Measurements from ENCODE around the gene P2RX3. TPM values are rescaled to one million over a fixed set of nuclear protein-coding genes. Genes with fewer than 3 reads are reported as not detected.

Gene P2RX3
- total and polyA plus RNA-seq, 10 of the 15 experiments (the other 5 are each of a cell fraction or from before 2014, with no cell fraction given): 0.05 to 0.12 TPM; not detected in 8

GRCh38 chr11:57359396-57359795 lies 21.2 kb downstream of the P2RX3 start (continued):
- TF ChIP-seq CEBPB (IDR thresholded peaks at IDR 0.05; ENCODE audit: borderline replicate concordance in 1 of 2, low read depth in 2 of 2, low read length in 2 of 2): no peak
- no peak for TF ChIP-seq NFIC (IDR thresholded peaks at IDR 0.05; ENCODE audit: low read depth, low read length)

GRCh38 chr11:57359896-57360690 lies 21.9 kb downstream of the P2RX3 start:
- SMC1A ChIA-PET (ENCODE audit: uncharacterized antibody, unreplicated experiment): interaction anchor here (1.1 kb wide), 1 partner anchor 13 kb away, joined by 3 read pairs; no protein-coding TSS in a partner anchor
- 73% methylated on average over 9 of the region's 9 CpGs for WGBS (ENCODE audit: insufficient coverage, insufficient replicate concordance, low lambda C conversion rate, missing lambda C conversion rate)
- Histone ChIP-seq H3K79me2 (ENCODE audit: control insufficient read depth, insufficient read depth, low read length) (no peaks in the 10 kb centered on the region), H2AFZ (ENCODE audit: control insufficient read depth, low read depth, low read length) (no peak overlapping the region), H3K4me2 (ENCODE audit: control insufficient read depth, insufficient read depth) (no peak overlapping the region), H3K9me3 (replicated peaks; ENCODE audit: control insufficient read depth, insufficient read depth, low read length) (no peaks in the 10 kb centered on the region), H4K20me1 (ENCODE audit: control insufficient read depth, insufficient read depth) (no peaks in the 10 kb centered on the region), H3K27ac (ENCODE audit: control insufficient read depth, insufficient read depth) (no peak overlapping the region), H3K4me1 (ENCODE audit: control insufficient read depth, insufficient read depth, low read length) (no peaks in the 10 kb centered on the region), H3K36me3 (ENCODE audit: control insufficient read depth in 2 of 2, insufficient read depth in 2 of 2, low read length in 1 of 2) (no peaks in the 10 kb centered on the region), H3K27me3 (replicated peaks in 1 of 2; ENCODE audit: control insufficient read depth in 2 of 2, insufficient read depth in 2 of 2, low read length in 1 of 2) (peaks cover 0 to 3% of the 10 kb centered on the region in 2 experiments; a peak in 2 of 4 replicates), H3K4me3 (no peak overlapping the region), H3K9ac (ENCODE audit: control insufficient read depth, insufficient read depth, low read length) (no peak overlapping the region)
- ATAC-seq (no peak), FAIRE-seq (no peak), DNase-seq (ENCODE audit: low read depth, low spot score) (no peak)
- RAD21 ChIA-PET (ENCODE audit: unreplicated experiment): interaction anchor here (1.8 kb wide), 1 partner anchor 14 kb away, joined by 5 read pairs; no protein-coding TSS in a partner anchor
- CTCF ChIA-PET: interaction anchor here (0.9 to 1.9 kb wide), 8 partner anchors 10 to 284 kb away, joined by 3 to 7 read pairs (median 4); no protein-coding TSS in a partner anchor
- POLR2A ChIA-PET: no interaction called here
- no TSS peak for BruUV-seq (replicated peaks)
- in situ Hi-C loops (cut with MboI): no loop called here
- intact Hi-C loops (cut with micrococcal nuclease; ENCODE audit: unreplicated experiment): no loop called here
- TF ChIP-seq POLR2AphosphoS2 (IDR thresholded peaks at IDR 0.05; ENCODE audit: low read depth, low read length) (no peak), SIX5 (IDR thresholded peaks at IDR 0.05; ENCODE audit: low read depth, low read length, severe bottlenecking) (no peak), FOS (IDR thresholded peaks at IDR 0.05; ENCODE audit: borderline replicate concordance, extremely low read depth, insufficient read length) (no peak), ZNF24 (IDR thresholded peaks at IDR 0.05) (no peak), EZH2 (IDR thresholded peaks at IDR 0.05; ENCODE audit: borderline replicate concordance, control insufficient read depth, low read depth, low read length) (no peak), RELA (IDR thresholded peaks at IDR 0.05; ENCODE audit: borderline replicate concordance, partially characterized antibody) (no peak), ASH2L (IDR thresholded peaks at IDR 0.05; ENCODE audit: borderline replicate concordance, low read depth) (no peak), CEBPB (IDR thresholded peaks at IDR 0.05; ENCODE audit: borderline replicate concordance in 1 of 2, low read depth in 2 of 2, low read length in 2 of 2) (no peak), JUND (IDR thresholded peaks at IDR 0.05; ENCODE audit: low read depth, low read length) (no peak), TCF3 (IDR thresholded peaks at IDR 0.05; ENCODE audit: borderline replicate concordance, insufficient read depth, low read depth, low read length) (no peak), RB1 (IDR thresholded peaks at IDR 0.05; ENCODE audit: borderline replicate concordance) (no peak), BCLAF1 (IDR thresholded peaks at IDR 0.05) (no peak)
- TF ChIP-seq, protein P1, sequence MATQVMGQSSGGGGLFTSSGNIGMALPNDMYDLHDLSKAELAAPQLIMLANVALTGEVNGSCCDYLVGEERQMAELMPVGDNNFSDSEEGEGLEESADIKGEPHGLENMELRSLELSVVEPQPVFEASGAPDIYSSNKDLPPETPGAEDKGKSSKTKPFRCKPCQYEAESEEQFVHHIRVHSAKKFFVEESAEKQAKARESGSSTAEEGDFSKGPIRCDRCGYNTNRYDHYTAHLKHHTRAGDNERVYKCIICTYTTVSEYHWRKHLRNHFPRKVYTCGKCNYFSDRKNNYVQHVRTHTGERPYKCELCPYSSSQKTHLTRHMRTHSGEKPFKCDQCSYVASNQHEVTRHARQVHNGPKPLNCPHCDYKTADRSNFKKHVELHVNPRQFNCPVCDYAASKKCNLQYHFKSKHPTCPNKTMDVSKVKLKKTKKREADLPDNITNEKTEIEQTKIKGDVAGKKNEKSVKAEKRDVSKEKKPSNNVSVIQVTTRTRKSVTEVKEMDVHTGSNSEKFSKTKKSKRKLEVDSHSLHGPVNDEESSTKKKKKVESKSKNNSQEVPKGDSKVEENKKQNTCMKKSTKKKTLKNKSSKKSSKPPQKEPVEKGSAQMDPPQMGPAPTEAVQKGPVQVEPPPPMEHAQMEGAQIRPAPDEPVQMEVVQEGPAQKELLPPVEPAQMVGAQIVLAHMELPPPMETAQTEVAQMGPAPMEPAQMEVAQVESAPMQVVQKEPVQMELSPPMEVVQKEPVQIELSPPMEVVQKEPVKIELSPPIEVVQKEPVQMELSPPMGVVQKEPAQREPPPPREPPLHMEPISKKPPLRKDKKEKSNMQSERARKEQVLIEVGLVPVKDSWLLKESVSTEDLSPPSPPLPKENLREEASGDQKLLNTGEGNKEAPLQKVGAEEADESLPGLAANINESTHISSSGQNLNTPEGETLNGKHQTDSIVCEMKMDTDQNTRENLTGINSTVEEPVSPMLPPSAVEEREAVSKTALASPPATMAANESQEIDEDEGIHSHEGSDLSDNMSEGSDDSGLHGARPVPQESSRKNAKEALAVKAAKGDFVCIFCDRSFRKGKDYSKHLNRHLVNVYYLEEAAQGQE (IDR thresholded peaks at IDR 0.05; ENCODE audit: low read depth, low read length): no peak
